PC-9 (cell line): ENCODE measurements around the gene CYB5A. TPM values are rescaled to one million over a fixed set of nuclear protein-coding genes. Genes with fewer than 3 reads are reported as not detected.

Experiments
- BruUV-seq: library from RNA; stranded (reverse); fragments of 400-500 nt; replicated peaks from 2 replicates; lab custom pipeline; 2021; lab: Mats Ljungman, UMichigan
- CTCF ChIA-PET: fragments of 300-600 bp; sonication (Branson Sonifier 250); formaldehyde crosslinking; loops from one replicate; lab custom pipeline; 2022; ENCODE audit warnings: antibody characterized with exemption; lab: Charles Lee
- POLR2A ChIA-PET: fragments of 300-600 bp; sonication (Branson Sonifier 250); formaldehyde crosslinking; loops from one replicate; lab custom pipeline; 2022; ENCODE audit warnings: antibody characterized with exemption; ENCODE audit not compliant: unreplicated experiment; lab: Charles Lee
- DNase-seq, 2 experiments: peaks; one replicate each; pipeline versions ENCODE4 v3.0.0 to v3.0.0-alpha.2; 2015 to 2022; ENCODE audit warnings: mixed read lengths in 1 of 2
- H2AFZ ChIP-seq: fragments of 200-600 bp; sonication (generic); 2 replicates; pipeline ENCODE4 v1.8.1; 2017; ENCODE audit warnings: antibody characterized with exemption
- H3F3A ChIP-seq: fragments of 200-600 bp; sonication (generic); 2 replicates; pipeline ENCODE4 v1.8.1; 2017; ENCODE audit warnings: antibody characterized with exemption, mild to moderate bottlenecking, low read depth; ENCODE audit not compliant: insufficient read depth
- H3K27ac ChIP-seq: fragments of 200-600 bp; sonication (generic); 2 replicates; pipeline ENCODE4 v1.6.1; 2016; ENCODE audit warnings: mixed run types
- H3K27me3 ChIP-seq: fragments of 200-600 bp; sonication (generic); 2 replicates; pipeline ENCODE4 v1.6.1; 2016; ENCODE audit warnings: low read depth, mixed run types; ENCODE audit not compliant: insufficient read depth
- H3K36me3 ChIP-seq: fragments of 200-600 bp; sonication (generic); 2 replicates; pipeline ENCODE4 v1.6.1; 2016; ENCODE audit warnings: low read depth, mixed run types
- H3K4me1 ChIP-seq: fragments of 200-600 bp; sonication (generic); replicated peaks from 2 replicates; pipeline ENCODE4 v1.6.1; 2016; ENCODE audit warnings: mixed run types; ENCODE audit not compliant: insufficient read depth
- H3K4me2 ChIP-seq: fragments of 200-600 bp; sonication (generic); 2 replicates; pipeline ENCODE4 v1.6.1; 2017; ENCODE audit warnings: mixed run types
- H3K4me3 ChIP-seq: fragments of 200-600 bp; sonication (generic); 2 replicates; pipeline ENCODE4 v1.6.1; 2016; ENCODE audit warnings: mixed run types
- H3K79me2 ChIP-seq: fragments of 200-600 bp; sonication (generic); 2 replicates; pipeline ENCODE4 v1.6.1; 2017; ENCODE audit warnings: low read depth, mixed run types
- H3K9me2 ChIP-seq: fragments of 200-600 bp; sonication (generic); 2 replicates; pipeline ENCODE4 v1.8.1; 2017; ENCODE audit warnings: mild to moderate bottlenecking; ENCODE audit not compliant: insufficient read depth
- H3K9me3 ChIP-seq: fragments of 200-600 bp; sonication (generic); 2 replicates; pipeline ENCODE4 v1.8.1; 2016; ENCODE audit warnings: low read depth; ENCODE audit not compliant: insufficient read depth
- H4K20me1 ChIP-seq: fragments of 200-600 bp; sonication (generic); 2 replicates; pipeline ENCODE4 v1.8.1; 2017; ENCODE audit not compliant: insufficient read depth
- CTCF ChIP-seq: fragments of 200-600 bp; sonication (generic); conservative IDR thresholded peaks from 2 replicates; pipeline ENCODE4 v1.6.1; 2017; ENCODE audit warnings: mixed run types, antibody characterized with exemption, mild to moderate bottlenecking, moderate library complexity
- EZH2 ChIP-seq: fragments of 200-600 bp; sonication (generic); IDR thresholded peaks from 2 replicates; pipeline ENCODE4 v1.8.0; 2017; ENCODE audit warnings: antibody characterized with exemption, low read depth
- intact Hi-C: fragments of 100-400 bp; cut with micrococcal nuclease; formaldehyde crosslinking; loops from one replicate; pipeline ENCODE4 v1.10.0; 2022; ENCODE audit not compliant: unreplicated experiment
- total RNA-seq: library from RNA; stranded (reverse); gene quantifications from 2 replicates; pipeline ENCODE4 v1.2.3, GENCODE V29; 2021

Gene CYB5A
- total RNA-seq, 1 experiment from 2014 or later, result 109 TPM

DNA sequence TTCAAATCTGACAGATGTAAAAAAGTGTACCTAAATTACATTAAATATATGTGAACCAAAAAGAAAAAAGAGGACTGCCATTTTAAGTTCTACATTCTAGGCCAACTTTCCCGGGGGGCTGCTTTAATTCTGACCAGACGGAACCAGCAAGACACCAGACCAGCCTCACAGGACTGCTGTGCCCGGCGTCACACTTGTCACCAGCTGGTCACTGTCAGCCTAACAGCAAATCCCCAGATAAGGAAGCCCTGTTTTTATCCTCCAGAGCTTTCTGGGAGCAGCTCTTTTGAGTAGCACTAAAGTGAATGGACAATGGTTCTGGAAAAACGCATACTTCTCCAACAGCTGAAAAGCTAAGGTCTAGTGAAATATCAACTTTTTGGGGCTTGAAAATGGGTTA lies 35.6 kb downstream of the CYB5A start:
- no peaks in the 10 kb centered on the region for H4K20me1 ChIP-seq
- intact Hi-C loops, result no loop called here
- BruUV-seq, result no TSS peak

DNA sequence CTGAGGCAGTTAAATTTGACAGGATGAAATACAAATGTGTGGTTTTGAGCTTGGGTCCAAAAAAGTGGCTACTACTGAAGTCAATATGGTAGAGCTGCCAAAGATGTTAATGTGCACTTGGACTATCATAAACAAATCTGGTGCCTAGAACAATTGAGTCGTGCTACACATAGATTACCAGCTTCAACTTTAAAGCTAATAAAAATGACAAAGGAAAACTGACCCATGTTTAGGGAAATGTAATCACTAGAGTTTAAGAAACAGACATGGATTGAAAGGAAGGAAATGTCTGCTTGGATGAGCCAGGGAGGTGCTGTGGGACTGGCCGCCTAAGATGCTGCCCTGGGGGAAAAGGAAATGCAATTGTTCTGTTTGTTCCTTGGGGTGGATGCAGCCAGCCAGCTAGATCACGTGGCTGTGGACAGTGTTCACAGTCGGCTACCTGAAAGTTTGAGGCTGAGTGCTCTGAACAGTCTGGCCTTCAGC lies 36.6 kb downstream of the CYB5A start:
- Histone ChIP-seq H3K4me3 (no peak overlapping the region), H3K27me3 (no peaks in the 10 kb centered on the region), H3F3A (peaks cover 33% of the 10 kb centered on the region), H3K27ac (no peak overlapping the region), H3K9me3 (no peaks in the 10 kb centered on the region), H4K20me1 (no peaks in the 10 kb centered on the region), H3K36me3 (peaks cover 33% of the 10 kb centered on the region), H3K4me2 (no peak overlapping the region), H3K9me2 (no peaks in the 10 kb centered on the region), H3K4me1 (peaks cover 29% of the 10 kb centered on the region), H2AFZ (no peak overlapping the region), H3K79me2 (no peaks in the 10 kb centered on the region)
- ChIA-PET CTCF (no interaction called here), POLR2A (no interaction called here)
- DNase-seq, result no peak
- no TSS peak for BruUV-seq
- intact Hi-C loops, result no loop called here
- TF ChIP-seq CTCF (no peak), EZH2 (no peak)

More for the DNA sequence above, 35.6 kb downstream of the CYB5A start:
- no peak overlapping the region for H3K4me3 ChIP-seq
- no peaks in the 10 kb centered on the region for H3K9me3 ChIP-seq
- CTCF ChIA-PET, result no interaction called here
- TF ChIP-seq CTCF (no peak), EZH2 (no peak)
- H3K79me2 ChIP-seq, result no peaks in the 10 kb centered on the region
- H3K9me2 ChIP-seq, result no peaks in the 10 kb centered on the region
- peaks cover 29% of the 10 kb centered on the region for H3F3A ChIP-seq
- DNase-seq, result no peak
- H3K27me3 ChIP-seq, result no peaks in the 10 kb centered on the region
- POLR2A ChIA-PET, result no interaction called here
- peaks cover 41% of the 10 kb centered on the region for H3K36me3 ChIP-seq
- H3K4me1 ChIP-seq, result peaks cover 21% of the 10 kb centered on the region
- no peak overlapping the region for H2AFZ ChIP-seq
- no peak overlapping the region for H3K27ac ChIP-seq
- H3K4me2 ChIP-seq, result no peak overlapping the region

GRCh38 chr18:74252039-74252395 lies 39.7 kb downstream of the CYB5A start:
- TF ChIP-seq CTCF, result no peak
- TF ChIP-seq EZH2, result no peak
- H2AFZ ChIP-seq, result 0 out of 2 replicates have a peak overlapping the region, but pooled peaks have one; percentile 3
- no TSS peak for BruUV-seq
- H3K27ac ChIP-seq, result peak overlapping the region; percentile 89
- POLR2A ChIA-PET, result no interaction called here
- H3K4me1 ChIP-seq, result peaks cover 35% of the 10 kb centered on the region
- H3K9me2 ChIP-seq, result no peaks in the 10 kb centered on the region
- no peak overlapping the region for H3K4me3 ChIP-seq
- intact Hi-C loops, result no loop called here
- no peaks in the 10 kb centered on the region for H3K79me2 ChIP-seq
- peak overlapping the region; percentile 30 for H3K4me2 ChIP-seq
- peaks cover 26% of the 10 kb centered on the region; the same call in 1 of the 2 replicates for H3F3A ChIP-seq
- no peaks in the 10 kb centered on the region for H3K27me3 ChIP-seq
- no peaks in the 10 kb centered on the region for H4K20me1 ChIP-seq
- DNase-seq, result peak in 1 of 2 experiments; percentile 47
- peaks cover 28% of the 10 kb centered on the region for H3K36me3 ChIP-seq
- H3K9me3 ChIP-seq, result no peaks in the 10 kb centered on the region
- CTCF ChIA-PET, result no interaction called here
